K562 (cell line): ENCODE measurements around the gene ATP6V1G1. TPM values are rescaled to one million over a fixed set of nuclear protein-coding genes. Genes with fewer than 3 reads are reported as not detected.

ENCODE experiments used
- BCL6 ChIP-seq: fragments of 250-450 bp; sonication (Bioruptor Pico); IDR thresholded peaks from 2 replicates; pipeline ENCODE4 v1.4.0; 2020
- ESRRA ChIP-seq: fragments of 450-650 bp; IDR thresholded peaks from 2 replicates; pipeline ENCODE4 v1.6.1; 2014; ENCODE audit warnings: low read depth, mild to moderate bottlenecking, moderate library complexity, borderline replicate concordance
- KAT7 ChIP-seq: sonication (generic); formaldehyde crosslinking; IDR thresholded peaks from 2 replicates; pipeline ENCODE4 v1.8.0; 2022; ENCODE audit warnings: missing genetic modification reagents, mild to moderate bottlenecking, borderline replicate concordance
- MCM2 ChIP-seq: fragments of 450-650 bp; IDR thresholded peaks from 2 replicates; pipeline ENCODE4 v1.6.1; 2017; ENCODE audit warnings: low read depth, mild to moderate bottlenecking
- NEUROD1 ChIP-seq: fragments of 150-350 bp; IDR thresholded peaks from 2 replicates; pipeline ENCODE4 v1.6.1; 2014; ENCODE audit warnings: borderline replicate concordance, low read length, low read depth; ENCODE audit not compliant: partially characterized antibody
- PTTG1 ChIP-seq: fragments of 450-650 bp; IDR thresholded peaks from 2 replicates; pipeline ENCODE4 v1.6.1; 2016; ENCODE audit warnings: low read depth, mild to moderate bottlenecking, missing genetic modification characterization, missing compliant biosample characterization
- SUPT5H ChIP-seq: fragments of 450-650 bp; IDR thresholded peaks from 2 replicates; pipeline ENCODE4 v1.6.1; 2016
- TAF1 ChIP-seq: IDR thresholded peaks from 2 replicates; pipeline ENCODE4 v1.6.1; 2011; ENCODE audit warnings: mild to moderate bottlenecking, low read length, moderate library complexity; ENCODE audit not compliant: insufficient read depth, control insufficient read depth, severe bottlenecking; ENCODE audit errors: extremely low read depth
- ZBED1 ChIP-seq: IDR thresholded peaks from 2 replicates; pipeline ENCODE4 v1.6.1; 2014
- ZBTB7A ChIP-seq: IDR thresholded peaks from 2 replicates; pipeline ENCODE4 v1.6.1; 2011; ENCODE audit warnings: low read depth, mild to moderate bottlenecking, low read length, moderate library complexity, borderline replicate concordance; ENCODE audit not compliant: control insufficient read depth
- ZNF124 ChIP-seq: sonication (generic); formaldehyde crosslinking; IDR thresholded peaks from 2 replicates; pipeline ENCODE4 v1.8.1; 2022; ENCODE audit warnings: missing genetic modification reagents
- polyA plus RNA-seq, 8 experiments: library from polyadenylated mRNA; depleted of rRNA in 4 of 8; stranded (reverse) in 5 of 8; unstranded in 3 of 8; fragments of >200 nt; fragmentation: Nextera tagmentation in 2 of 8; fragmentation: Illumina TruSeq in 1 of 8; extraction: Ambion mirVana in 2 of 8; extraction: Trizol in 1 of 8; gene quantifications; 2 replicates each; pipeline versions ENCODE4 v1.2.1 to v1.2.3, GENCODE V29; 2011 to 2014; ENCODE audit warnings: inconsistent platforms in 1 of 8, missing spikeins in 1 of 8
- total RNA-seq, 7 experiments: library from RNA; depleted of rRNA in 6 of 7; stranded (reverse); fragments of >200 nt in 6 of 7; fragmentation: Illumina TruSeq in 2 of 7; extraction: Trizol in 2 of 7; gene quantifications; 2 replicates each; pipeline versions ENCODE4 v1.2.1 to v1.2.3, GENCODE V29; 2011 to 2021; ENCODE audit warnings: low replicate concordance in 1 of 7
- TF ChIP-seq, protein P1 (sequence below), 2 experiments: fragments of 200-800 bp in 1 of 2; sonication (Bioruptor generic) in 1 of 2; sonication (generic) in 1 of 2; formaldehyde crosslinking in 1 of 2; IDR thresholded peaks in 1 of 2; conservative IDR thresholded peaks in 1 of 2; 2 replicates each; pipeline versions ENCODE4 v1.5.0 to v1.6.1; 2016 to 2020; ENCODE audit warnings: missing compliant biosample characterization in 1 of 2, missing genetic modification characterization in 1 of 2, missing genetic modification reagents in 1 of 2
- TF ChIP-seq, protein P2 (sequence below): sonication (generic); IDR thresholded peaks from 2 replicates; pipeline ENCODE4 v1.6.1; 2016
- TF ChIP-seq, protein P3 (sequence below): sonication (generic); formaldehyde crosslinking; IDR thresholded peaks from 2 replicates; pipeline ENCODE4 v1.8.0; 2022; ENCODE audit warnings: mild to moderate bottlenecking, missing genetic modification reagents
- TF ChIP-seq, protein P4 (sequence below): fragments of 250-450 bp; sonication (Bioruptor Pico); IDR thresholded peaks from 2 replicates; pipeline ENCODE4 v1.4.0; 2020; ENCODE audit warnings: mild to moderate bottlenecking, moderate library complexity
- TF ChIP-seq, protein P5 (sequence below): conservative IDR thresholded peaks from 2 replicates; pipeline ENCODE4 v1.6.1; 2011; ENCODE audit warnings: low read depth, mild to moderate bottlenecking, low read length; ENCODE audit not compliant: control insufficient read depth
- TF ChIP-seq, protein P6 (sequence below): fragments of 250-450 bp; sonication (Bioruptor Pico); IDR thresholded peaks from 2 replicates; pipeline ENCODE4 v1.5.0; 2021; ENCODE audit warnings: mild to moderate bottlenecking, borderline replicate concordance

ATP6V1G1 gene
- total and polyA plus RNA-seq, 9 of the 15 experiments (the other 6 are each of a cell fraction or from before 2014, with no cell fraction given): 88.4 to 492 (median 193) TPM

DNA sequence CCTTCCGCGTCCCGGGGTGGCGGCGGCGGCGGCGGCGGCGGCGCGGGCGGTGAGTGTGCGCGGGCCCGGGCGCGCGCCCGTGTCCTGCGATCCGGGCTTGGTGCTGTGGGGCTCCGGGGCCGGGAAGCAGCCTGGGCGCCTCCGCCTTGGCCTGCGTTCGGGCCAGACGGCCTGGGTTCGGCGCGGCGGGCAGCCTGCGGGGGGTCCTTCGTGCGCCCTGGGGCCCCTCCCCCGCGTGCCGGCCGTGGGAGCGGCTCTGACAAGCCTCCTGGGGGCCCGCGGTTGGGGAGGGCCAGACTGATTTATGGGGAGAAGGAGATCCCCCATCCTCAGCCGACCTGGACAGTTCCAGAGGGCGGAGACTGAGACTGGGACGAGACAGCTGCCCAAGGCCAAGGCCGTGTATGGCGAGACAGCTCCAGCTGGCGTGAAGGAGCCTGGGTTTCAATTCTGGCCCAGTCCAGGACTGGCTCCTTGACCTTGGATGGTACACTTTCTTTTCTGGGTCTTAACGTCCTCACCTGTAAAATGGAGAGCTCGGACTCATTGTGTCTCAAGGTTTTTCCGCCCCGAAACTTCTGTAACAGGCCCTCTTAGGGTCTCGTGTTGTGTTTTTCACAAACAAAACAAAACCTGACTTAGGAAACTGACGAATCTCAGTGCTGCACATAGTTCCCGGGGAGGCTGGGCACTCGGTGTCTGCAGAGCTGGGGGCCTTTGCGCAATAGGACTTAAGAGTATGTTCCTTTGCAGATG, 24.1 kb downstream of the ATP6V1G1 start (continued):
- TF ChIP-seq, protein P1, sequence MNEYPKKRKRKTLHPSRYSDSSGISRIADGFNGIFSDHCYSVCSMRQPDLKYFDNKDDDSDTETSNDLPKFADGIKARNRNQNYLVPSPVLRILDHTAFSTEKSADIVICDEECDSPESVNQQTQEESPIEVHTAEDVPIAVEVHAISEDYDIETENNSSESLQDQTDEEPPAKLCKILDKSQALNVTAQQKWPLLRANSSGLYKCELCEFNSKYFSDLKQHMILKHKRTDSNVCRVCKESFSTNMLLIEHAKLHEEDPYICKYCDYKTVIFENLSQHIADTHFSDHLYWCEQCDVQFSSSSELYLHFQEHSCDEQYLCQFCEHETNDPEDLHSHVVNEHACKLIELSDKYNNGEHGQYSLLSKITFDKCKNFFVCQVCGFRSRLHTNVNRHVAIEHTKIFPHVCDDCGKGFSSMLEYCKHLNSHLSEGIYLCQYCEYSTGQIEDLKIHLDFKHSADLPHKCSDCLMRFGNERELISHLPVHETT (CRISPR knock-in tag; conservative IDR thresholded peaks at IDR 0.05 in 1 of 2, IDR thresholded peaks at IDR 0.05 in 1 of 2): no peak
- no peak for TF ChIP-seq NEUROD1
- TF ChIP-seq KAT7 (CRISPR knock-in tag): no peak
- TF ChIP-seq, protein P2, sequence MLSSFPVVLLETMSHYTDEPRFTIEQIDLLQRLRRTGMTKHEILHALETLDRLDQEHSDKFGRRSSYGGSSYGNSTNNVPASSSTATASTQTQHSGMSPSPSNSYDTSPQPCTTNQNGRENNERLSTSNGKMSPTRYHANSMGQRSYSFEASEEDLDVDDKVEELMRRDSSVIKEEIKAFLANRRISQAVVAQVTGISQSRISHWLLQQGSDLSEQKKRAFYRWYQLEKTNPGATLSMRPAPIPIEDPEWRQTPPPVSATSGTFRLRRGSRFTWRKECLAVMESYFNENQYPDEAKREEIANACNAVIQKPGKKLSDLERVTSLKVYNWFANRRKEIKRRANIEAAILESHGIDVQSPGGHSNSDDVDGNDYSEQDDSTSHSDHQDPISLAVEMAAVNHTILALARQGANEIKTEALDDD: no peak
- no peak for TF ChIP-seq PTTG1 (tag)
- TF ChIP-seq ESRRA: 0 out of 2 replicates have a peak, but pooled peaks have one; percentile 17
- no peak for TF ChIP-seq ZNF124 (CRISPR knock-in tag)
- TF ChIP-seq, protein P3, sequence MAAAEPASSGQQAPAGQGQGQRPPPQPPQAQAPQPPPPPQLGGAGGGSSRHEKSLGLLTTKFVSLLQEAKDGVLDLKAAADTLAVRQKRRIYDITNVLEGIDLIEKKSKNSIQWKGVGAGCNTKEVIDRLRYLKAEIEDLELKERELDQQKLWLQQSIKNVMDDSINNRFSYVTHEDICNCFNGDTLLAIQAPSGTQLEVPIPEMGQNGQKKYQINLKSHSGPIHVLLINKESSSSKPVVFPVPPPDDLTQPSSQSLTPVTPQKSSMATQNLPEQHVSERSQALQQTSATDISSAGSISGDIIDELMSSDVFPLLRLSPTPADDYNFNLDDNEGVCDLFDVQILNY: no peak
- no peak for TF ChIP-seq BCL6 (CRISPR knock-in tag)
- no peak for TF ChIP-seq SUPT5H
- TF ChIP-seq, protein P4, sequence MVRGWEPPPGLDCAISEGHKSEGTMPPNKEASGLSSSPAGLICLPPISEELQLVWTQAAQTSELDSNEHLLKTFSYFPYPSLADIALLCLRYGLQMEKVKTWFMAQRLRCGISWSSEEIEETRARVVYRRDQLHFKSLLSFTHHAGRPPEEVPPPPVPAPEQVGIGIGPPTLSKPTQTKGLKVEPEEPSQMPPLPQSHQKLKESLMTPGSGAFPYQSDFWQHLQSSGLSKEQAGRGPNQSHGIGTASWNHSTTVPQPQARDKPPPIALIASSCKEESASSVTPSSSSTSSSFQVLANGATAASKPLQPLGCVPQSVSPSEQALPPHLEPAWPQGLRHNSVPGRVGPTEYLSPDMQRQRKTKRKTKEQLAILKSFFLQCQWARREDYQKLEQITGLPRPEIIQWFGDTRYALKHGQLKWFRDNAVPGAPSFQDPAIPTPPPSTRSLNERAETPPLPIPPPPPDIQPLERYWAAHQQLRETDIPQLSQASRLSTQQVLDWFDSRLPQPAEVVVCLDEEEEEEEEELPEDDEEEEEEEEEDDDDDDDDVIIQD (CRISPR knock-in tag): no peak
- TF ChIP-seq, protein P5, sequence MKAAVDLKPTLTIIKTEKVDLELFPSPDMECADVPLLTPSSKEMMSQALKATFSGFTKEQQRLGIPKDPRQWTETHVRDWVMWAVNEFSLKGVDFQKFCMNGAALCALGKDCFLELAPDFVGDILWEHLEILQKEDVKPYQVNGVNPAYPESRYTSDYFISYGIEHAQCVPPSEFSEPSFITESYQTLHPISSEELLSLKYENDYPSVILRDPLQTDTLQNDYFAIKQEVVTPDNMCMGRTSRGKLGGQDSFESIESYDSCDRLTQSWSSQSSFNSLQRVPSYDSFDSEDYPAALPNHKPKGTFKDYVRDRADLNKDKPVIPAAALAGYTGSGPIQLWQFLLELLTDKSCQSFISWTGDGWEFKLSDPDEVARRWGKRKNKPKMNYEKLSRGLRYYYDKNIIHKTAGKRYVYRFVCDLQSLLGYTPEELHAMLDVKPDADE: 0 out of 2 replicates have a peak, but pooled peaks have one; percentile 25
- peak; percentile 74; the same call in 1 of the 2 replicates for TF ChIP-seq ZBTB7A
- no peak for TF ChIP-seq TAF1
- TF ChIP-seq, protein P6, sequence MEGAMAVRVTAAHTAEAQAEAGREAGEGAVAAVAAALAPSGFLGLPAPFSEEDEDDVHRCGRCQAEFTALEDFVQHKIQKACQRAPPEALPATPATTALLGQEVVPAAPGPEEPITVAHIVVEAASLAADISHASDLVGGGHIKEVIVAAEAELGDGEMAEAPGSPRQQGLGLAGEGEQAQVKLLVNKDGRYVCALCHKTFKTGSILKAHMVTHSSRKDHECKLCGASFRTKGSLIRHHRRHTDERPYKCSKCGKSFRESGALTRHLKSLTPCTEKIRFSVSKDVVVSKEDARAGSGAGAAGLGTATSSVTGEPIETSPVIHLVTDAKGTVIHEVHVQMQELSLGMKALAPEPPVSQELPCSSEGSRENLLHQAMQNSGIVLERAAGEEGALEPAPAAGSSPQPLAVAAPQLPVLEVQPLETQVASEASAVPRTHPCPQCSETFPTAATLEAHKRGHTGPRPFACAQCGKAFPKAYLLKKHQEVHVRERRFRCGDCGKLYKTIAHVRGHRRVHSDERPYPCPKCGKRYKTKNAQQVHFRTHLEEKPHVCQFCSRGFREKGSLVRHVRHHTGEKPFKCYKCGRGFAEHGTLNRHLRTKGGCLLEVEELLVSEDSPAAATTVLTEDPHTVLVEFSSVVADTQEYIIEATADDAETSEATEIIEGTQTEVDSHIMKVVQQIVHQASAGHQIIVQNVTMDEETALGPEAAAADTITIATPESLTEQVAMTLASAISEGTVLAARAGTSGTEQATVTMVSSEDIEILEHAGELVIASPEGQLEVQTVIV (CRISPR knock-in tag): no peak
- TF ChIP-seq ZBED1: no peak
- no peak for TF ChIP-seq MCM2
